HG02973 (cell line): Measurements from ENCODE around the gene SH3RF2.
"Not testable (repeated sequence)": the region's sequence is repeated elsewhere in the genome, so short reads cannot be mapped to it uniquely, and the experiment has no call there.

Experiments used
- ATAC-seq: cut with Tn5 transposase; IDR thresholded peaks from one replicate; pipeline ENCODE4 v1.9.1; 2021; ENCODE audit warnings: moderate library complexity; ENCODE audit not compliant: unreplicated experiment

Gene SH3RF2

DNA sequence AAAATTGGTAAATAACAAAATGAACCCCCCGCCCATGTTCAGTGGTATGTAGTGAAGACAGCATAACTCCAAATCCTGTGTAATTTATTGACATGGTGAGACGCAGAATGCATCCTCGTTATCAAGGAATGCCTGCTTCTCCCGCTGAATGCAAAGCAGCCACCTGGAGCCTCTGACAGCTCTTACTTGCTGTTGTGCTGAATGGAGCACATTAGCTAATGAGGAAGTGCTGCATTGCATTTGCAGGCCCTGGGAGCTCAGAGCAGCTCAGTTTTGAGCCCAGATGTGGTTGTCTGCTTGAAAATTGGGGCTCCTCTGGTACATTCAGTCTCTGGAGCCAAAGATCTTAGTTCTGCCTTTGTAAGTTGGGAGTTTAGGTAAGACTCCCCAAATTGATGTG lies 140.1 kb downstream of the SH3RF2 start:
- ATAC-seq, result no peak

DNA sequence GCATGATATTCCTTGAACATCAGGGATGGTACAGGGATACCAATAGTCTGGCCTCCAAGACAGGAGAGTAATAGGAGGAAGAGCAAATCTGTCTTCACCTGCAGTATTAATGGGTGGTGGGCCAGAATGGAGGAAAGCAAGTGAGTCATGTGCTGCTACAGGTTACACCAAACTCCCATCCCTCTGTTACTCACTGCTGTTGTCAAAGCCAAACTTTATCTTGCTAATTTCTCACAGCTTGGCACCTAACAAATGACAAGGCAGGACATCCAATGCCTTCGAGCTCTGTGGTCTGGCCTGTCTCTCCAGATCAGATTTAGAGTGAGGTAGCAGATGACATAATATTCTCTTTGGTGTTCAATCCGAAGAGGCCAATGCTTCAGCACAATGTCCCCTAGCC lies 142.2 kb downstream of the SH3RF2 start:
- no peak for ATAC-seq

- ATAC-seq, result no peak
Measured at GRCh38 chr5:146079695-146080373, 143.5 kb downstream of the SH3RF2 start.

DNA sequence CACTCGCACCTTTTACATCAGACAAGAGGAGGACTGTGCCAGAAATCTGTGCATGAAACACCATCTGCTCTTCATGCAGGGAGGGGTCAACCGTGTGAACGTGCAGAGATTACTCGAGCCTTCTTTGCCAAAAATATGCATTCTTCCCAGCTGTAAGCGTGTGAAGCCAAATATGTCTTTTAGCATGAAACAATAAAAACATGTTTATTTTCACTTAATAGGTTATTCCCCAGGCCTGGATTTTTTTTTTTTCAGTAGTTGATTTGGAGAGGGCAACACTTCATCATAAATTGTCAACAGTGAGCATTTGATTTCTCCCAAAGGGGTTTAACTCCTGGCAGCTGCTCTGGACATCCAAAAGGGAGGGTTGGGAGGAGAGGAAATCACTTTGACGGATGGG lies 145.2 kb downstream of the SH3RF2 start:
- no peak for ATAC-seq

DNA sequence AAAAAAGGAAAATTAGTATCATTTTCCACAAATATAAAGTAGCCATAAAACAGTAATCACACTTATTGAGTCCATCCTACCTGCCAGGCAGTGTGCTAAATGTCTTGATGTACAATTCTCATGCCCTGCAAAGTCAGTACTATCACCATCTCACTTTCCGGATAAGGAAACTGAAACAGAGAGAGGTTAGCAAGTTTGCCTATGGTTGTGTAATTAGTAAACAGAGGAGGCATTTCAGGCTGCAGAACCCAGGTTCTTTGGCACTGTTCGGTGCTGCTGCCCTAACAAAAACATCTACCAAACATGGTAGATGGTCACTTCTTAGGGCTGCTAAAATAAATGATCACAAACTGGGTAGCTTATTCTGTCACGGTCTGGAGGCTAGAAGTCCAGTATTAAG lies 146.4 kb downstream of the SH3RF2 start:
- ATAC-seq, result peak; percentile 91

- ATAC-seq, result no peak
Measured at GRCh38 chr5:146084376-146084775, 148.0 kb downstream of the SH3RF2 start.

GRCh38 chr5:146088098-146088497 lies 151.7 kb downstream of the SH3RF2 start:
- no peak for ATAC-seq

DNA sequence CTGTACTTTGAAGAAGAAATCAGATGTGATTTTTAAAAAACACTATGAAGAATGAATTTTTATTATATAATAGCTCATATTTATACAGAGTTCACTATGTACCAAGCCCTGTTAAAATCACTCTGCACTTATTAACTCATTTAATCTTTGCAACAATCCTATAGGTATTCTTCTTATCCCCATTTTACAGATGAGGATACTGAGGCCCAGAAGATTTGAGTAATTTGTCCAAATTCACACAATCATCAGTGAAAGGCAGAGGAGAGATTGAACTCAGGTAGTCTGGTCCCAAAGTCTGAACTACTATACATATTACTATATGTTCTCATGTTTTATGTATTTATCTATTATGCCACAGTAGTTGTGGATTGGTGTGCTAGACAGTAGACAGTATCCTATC lies 152.9 kb downstream of the SH3RF2 start:
- no peak for ATAC-seq

DNA sequence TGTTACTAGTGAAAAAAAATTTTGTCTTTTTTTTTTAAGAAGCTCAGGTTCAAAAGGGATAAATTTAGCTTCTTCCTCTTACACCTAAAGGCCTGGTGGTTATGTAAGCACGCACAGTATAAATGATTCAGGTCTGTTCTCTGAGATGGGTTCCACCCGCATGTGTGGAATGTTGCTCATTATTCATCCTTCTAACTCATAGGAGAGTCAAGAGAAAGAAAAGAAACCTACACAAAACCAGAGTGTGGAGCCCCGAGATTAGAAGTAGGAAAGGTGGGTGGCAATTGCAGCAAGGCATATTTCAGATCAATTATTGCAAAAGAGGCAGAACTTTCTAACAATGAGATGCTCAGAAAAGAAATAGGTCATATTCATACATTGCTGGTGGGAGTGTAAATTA lies 155.5 kb downstream of the SH3RF2 start:
- no peak for ATAC-seq

DNA sequence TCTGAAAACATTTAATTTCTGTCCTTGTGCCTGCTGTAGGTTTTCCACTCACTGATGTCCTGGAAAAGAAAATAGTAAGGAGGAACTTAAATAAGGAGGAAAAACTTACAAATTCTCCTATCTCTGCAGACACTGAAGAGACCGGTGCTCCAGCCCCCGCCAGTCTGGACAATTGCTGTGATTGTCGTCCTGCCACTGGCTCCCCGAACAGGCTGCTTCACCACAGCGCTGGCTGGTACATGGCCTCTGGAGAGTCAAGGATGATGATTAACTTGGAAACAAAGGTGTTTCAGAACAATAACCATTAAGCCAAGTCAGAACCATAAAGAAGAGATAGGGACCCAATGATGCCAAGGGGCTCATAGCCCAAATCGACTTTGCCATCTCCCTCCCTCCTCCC lies 161.7 kb downstream of the SH3RF2 start:
- no peak for ATAC-seq

DNA sequence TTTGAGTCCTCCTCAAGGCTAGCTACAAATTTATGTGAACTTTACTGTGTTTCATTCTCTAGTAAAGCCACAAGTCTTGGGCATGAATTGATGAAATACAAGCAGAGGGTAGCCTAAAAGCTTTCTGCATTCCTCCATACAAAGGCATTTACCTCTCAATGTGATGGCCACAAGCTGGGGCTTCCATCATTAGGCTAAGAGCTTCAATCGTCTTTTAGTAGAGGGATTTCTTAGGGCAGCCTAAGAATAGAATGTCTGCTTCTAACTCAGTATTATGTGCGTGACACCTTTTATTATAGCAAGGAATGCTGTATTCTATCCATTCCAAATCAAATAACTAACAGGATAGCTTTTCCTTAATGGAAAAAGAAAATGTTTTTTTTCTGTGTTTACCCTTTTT lies 165.3 kb downstream of the SH3RF2 start:
- ATAC-seq, result no peak

- no peak for ATAC-seq
Measured at GRCh38 chr5:146103594-146103993, 167.2 kb downstream of the SH3RF2 start.

- ATAC-seq, result no peak
Measured at GRCh38 chr5:146105477-146105876, 169.1 kb downstream of the SH3RF2 start, which contains the start of gene PLAC8L1. Gene PLAC8L1, minus strand, starts transcription at chr5:146105577. Its CDS starts 1,266 bp downstream, at chr5:146104311.

GRCh38 chr5:146107901-146108300 lies 171.5 kb downstream of the SH3RF2 start:
- ATAC-seq, result no peak

- ATAC-seq, result not testable (repeated sequence)
Measured at GRCh38 chr5:146108870-146109269, 172.5 kb downstream of the SH3RF2 start.

DNA sequence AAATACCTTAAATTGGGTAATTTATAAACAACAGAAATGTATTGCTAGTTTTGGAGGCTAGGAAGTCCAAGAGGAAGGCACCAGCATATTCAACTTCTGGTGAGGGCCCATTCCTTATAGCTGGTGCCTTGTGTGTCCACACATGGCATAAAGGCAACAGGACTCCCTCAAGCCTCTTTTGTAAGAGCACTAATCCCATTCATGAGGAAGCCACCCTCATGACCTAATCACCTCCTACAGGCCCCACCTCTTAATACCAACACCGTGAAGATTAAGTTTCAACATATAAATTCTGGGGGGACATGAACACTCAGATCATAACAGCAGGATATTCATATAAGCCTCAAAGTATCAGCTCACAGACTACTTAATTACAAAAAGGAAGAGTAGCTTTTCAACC lies 173.0 kb downstream of the SH3RF2 start:
- no peak for ATAC-seq

- ATAC-seq, result no peak
Measured at GRCh38 chr5:146111409-146111808, 175.0 kb downstream of the SH3RF2 start.

DNA sequence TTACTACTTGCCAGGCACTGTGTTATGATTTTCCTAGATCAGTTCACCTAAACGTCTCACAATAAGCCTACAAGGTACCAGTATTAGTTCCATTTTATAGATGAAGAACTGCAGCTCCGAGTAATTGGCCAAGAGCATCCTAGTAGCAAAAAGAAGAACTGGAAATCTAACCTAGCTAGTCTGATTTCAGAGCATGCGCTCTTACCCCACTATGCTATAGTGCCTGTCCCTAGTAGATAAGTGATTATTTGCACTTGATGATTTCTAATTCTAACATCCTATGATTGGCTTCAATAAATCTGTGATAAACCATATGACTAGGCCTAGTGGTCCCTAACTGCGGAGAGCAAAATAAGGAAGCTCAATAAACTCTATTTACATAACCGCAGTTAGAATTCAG lies 176.1 kb downstream of the SH3RF2 start:
- no peak for ATAC-seq
